ENCODE results near the gene CCDC43. TPM values are rescaled to one million over a fixed set of nuclear protein-coding genes. Genes with fewer than 3 reads are reported as not detected.
"Not testable (repeated sequence)": the region's sequence is repeated elsewhere in the genome, so short reads cannot be mapped to it uniquely, and the experiment has no call there.

The CCDC43 gene
- total and polyA plus RNA-seq, 5 donors: 19.0 to 25.9 (median 23.8) TPM

DNA sequence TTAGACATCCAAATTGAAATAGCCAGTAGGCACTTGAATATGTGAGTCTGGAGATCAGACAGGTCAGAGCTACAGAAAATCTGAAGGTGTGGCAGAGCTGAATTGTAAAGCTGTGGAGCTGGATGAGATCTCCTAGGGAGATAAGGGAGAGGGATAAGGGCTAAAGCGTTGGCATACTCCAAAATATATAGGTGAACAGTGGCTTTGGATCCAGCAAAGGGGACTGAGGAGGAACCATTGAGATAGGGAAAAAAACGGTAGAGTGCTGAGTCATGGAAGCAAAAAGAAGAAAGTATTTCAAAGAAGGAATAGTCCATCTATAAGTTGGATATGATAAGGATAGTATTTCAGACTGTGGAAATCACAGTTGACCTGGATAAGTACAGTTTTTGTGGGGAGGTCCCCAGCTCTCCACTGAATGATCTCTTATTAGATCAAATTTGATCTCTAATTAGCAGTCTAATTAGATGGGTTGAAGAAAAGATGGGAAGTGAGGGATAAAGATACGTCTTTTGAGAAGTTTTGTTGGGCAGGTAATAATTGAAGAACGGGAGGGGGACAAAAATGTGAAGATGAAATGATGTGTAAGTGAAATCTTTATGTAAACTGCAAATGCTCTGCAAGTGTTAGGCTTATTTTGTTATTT is 18.3 kb upstream of the CCDC43 start:
- WGBS: 28% methylated on average over 4 of the region's 4 CpGs
- Histone ChIP-seq H3K4me1 (ENCODE audit: control insufficient read depth, insufficient read depth, low read length) (no peaks in the 10 kb centered on the region), H3K9me3 (ENCODE audit: control insufficient read depth, low read length) (no peaks in the 10 kb centered on the region), H3K27me3 (ENCODE audit: control insufficient read depth, insufficient read depth) (no peaks in the 10 kb centered on the region), H3K4me3 (ENCODE audit: low read length) (peak overlapping the region; percentile 95), H3K27ac (ENCODE audit: low read length) (peak overlapping the region; percentile 90)
- DNase-seq (no peak), ATAC-seq (no peak)
- intact Hi-C loops (cut with DNase I): no loop called here

DNA sequence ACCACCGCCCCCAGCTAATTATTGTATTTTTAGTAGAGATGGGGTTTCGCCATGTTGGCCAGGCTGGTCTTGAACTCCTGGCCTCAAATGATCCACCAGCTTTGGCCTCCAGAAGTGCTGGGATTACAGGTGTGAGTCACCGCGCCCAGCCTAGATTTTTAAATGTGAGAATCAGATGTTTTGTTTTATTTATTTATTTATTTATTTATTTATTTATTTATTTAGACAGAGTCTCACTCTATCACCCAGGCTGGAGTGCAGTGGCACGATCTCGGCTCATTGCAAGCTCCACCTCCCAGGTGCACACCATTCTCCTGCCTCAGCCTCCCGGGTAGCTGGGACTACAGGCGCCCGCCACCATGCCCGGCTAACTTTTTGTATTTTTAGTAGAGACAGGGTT is 10.7 kb upstream of the CCDC43 start:
- intact Hi-C loops (cut with DNase I); H3K9me3 ChIP-seq (ENCODE audit: control insufficient read depth, low read length); H3K4me1 ChIP-seq (ENCODE audit: control insufficient read depth, insufficient read depth, low read length); ATAC-seq; H3K4me3 ChIP-seq (ENCODE audit: low read length); DNase-seq; H3K27ac ChIP-seq (ENCODE audit: low read length); H3K27me3 ChIP-seq (ENCODE audit: control insufficient read depth, insufficient read depth): not testable (repeated sequence)
- WGBS: 89% methylated on average over 10 of the region's 10 CpGs

DNA sequence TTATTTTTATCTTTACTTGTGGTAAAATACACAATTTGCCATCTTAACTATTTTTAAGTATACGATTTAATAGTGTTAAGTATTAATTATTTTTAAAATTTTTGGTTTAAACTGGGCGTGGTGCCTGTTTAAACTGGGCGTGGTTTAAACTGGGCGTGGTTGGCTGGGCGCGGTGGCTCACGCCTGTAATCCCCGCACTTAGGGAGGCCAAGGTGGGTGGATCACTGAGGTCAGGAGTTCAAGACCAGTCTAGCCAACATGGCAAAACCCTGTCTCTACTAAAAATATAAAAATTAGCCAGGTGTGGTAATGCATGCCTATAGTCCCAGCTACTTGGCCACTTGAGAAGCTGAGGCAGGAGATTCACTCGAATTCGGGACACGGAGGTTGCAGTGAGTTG is 4.0 kb upstream of the CCDC43 start:
- Histone ChIP-seq H3K27ac (ENCODE audit: low read length) (no peak overlapping the region), H3K4me3 (ENCODE audit: low read length) (no peak overlapping the region), H3K27me3 (ENCODE audit: control insufficient read depth, insufficient read depth) (no peaks in the 10 kb centered on the region), H3K4me1 (ENCODE audit: control insufficient read depth, insufficient read depth, low read length) (no peaks in the 10 kb centered on the region), H3K9me3 (ENCODE audit: control insufficient read depth, low read length) (no peaks in the 10 kb centered on the region)
- WGBS: 81% methylated on average over 11 of the region's 11 CpGs
- ATAC-seq (no peak), DNase-seq (no peak)
- intact Hi-C loops (cut with DNase I): no loop called here

DNA sequence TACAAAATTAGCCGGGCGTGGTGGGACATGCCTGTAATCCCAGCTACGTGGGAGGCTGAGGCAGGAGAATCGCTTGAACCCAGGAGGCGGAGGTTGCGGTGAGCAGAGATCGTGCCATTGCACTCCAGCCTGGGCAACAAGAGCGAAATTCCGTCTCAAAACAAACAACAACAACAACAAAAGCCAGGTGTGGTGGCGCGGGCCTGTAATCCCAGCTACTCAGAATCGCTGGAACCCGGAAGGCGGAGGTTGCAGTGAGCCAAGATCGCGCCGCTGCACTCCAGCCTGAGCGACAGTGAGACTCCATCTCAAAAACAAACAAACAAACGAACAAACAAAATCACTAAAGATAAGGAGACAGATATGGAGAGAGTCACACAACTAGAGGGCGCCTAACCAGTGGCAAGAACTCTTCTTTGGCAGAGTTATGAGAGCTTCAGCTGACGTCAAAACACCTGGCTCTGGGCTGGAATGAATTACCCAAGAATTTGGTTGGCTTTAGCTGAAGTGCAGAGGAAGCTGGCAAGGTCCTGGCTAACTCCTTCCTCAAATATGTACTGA is 1.2 kb upstream of the CCDC43 start:
- intact Hi-C loops (cut with DNase I): not testable (repeated sequence)

DNA sequence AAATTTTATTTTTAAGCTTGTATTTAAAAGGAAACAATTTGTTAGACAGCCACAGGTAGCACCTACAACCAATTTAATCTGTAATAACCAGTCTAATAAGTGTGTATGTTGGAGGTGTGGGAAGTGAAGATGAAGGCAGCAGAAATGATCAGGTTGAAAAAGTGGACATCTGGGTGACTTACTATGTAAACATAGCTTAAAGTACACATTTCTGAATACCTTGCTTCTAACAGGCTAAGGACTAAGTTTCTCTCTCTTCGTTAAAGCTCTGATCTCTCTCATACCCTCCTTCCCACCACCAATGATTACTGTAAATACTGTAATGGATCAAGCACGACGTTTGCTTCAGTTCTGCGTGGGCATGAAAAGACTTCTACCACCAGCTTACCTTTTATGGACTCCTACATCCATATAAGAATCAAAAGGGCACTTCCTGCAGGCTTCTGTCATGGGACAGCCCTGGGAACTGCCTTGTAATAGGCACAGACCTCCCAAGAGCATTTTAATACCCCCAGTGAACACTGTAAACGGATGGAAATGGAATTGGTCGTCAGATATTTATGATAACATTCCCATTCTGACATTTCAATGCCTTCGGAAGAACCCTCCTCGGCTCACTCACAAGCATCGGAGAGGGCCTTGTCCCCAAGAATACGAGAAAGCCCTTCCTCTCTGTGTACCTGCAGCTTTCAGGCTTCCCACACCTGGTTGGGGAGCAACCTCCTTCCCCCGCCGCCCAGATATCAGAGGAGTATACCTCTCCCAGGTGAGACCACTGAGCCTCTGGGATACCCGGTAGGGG is 700 bp downstream of the CCDC43 start:
- Histone ChIP-seq H3K27me3 (ENCODE audit: control insufficient read depth, insufficient read depth) (no peaks in the 10 kb centered on the region), H3K4me1 (ENCODE audit: control insufficient read depth, insufficient read depth, low read length) (no peaks in the 10 kb centered on the region), H3K27ac (ENCODE audit: low read length) (peak overlapping the region; percentile 38), H3K4me3 (ENCODE audit: low read length) (peak overlapping the region; percentile 68), H3K9me3 (ENCODE audit: control insufficient read depth, low read length) (no peaks in the 10 kb centered on the region)
- 4% methylated on average over 13 of the region's 13 CpGs for WGBS
- peak in 1 of 3 donors; percentile 42 for DNase-seq
- ATAC-seq: no peak
- intact Hi-C loops (cut with DNase I): no loop called here

More for the DNA sequence above, 1.2 kb upstream of the CCDC43 start:
- H3K4me3 ChIP-seq (ENCODE audit: low read length); H3K9me3 ChIP-seq (ENCODE audit: control insufficient read depth, low read length); H3K27ac ChIP-seq (ENCODE audit: low read length); H3K27me3 ChIP-seq (ENCODE audit: control insufficient read depth, insufficient read depth); ATAC-seq; H3K4me1 ChIP-seq (ENCODE audit: control insufficient read depth, insufficient read depth, low read length): not testable (repeated sequence)
- DNase-seq: peak in 1 of 3 donors; percentile 28
- WGBS: 85% methylated on average over 21 of the region's 21 CpGs

DNA sequence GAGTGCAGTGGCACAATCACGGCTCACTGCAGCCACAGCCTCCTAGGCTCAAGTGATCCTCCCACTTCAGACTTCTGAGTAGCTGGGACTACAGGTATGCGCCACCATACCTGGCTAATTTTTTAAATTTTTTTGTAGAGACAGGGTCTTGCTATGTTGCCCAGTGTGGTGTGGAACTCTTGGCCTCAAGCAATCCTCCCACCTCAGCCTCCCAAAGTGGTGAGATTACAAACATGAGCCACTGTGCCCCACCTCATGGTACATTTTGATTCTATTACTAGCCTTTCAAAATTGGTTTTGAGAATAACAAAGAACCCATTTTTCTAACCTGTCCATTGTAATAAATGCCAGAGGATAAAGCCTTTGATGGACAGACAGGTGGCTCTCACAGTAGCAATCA is 1.4 kb downstream of the CCDC43 start:
- H3K4me3 ChIP-seq (ENCODE audit: low read length): no peak overlapping the region
- intact Hi-C loops (cut with DNase I): no loop called here
- no peak overlapping the region for H3K27ac ChIP-seq (ENCODE audit: low read length)
- 85% methylated on average over 2 of the region's 2 CpGs for WGBS
- no peaks in the 10 kb centered on the region for H3K9me3 ChIP-seq (ENCODE audit: control insufficient read depth, low read length)
- no peak for ATAC-seq
- no peaks in the 10 kb centered on the region for H3K27me3 ChIP-seq (ENCODE audit: control insufficient read depth, insufficient read depth)
- DNase-seq: peak in 1 of 3 donors; percentile 28
- no peaks in the 10 kb centered on the region for H3K4me1 ChIP-seq (ENCODE audit: control insufficient read depth, insufficient read depth, low read length)

DNA sequence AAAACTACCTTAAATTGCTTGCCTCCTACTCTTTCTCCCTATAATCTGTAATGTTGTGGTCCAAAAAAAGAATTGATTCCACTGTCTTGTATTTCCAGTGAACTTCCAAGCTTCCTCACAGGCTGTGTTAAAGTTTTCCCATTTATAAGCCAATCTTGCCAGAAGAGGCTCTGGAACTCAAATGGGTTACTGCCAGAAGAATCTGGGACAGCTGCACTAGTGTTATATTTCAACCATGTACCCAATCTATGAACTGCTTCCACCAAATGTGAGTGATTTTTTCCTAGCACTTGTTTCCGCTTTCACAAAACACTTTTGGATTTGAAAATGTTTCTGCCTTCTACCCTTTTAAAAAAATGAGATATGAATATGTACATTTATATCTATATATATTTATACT is 1.8 kb downstream of the CCDC43 start:
- WGBS: 79% methylated on average over 1 of the region's 1 CpG
- Histone ChIP-seq H3K9me3 (ENCODE audit: control insufficient read depth, low read length) (no peaks in the 10 kb centered on the region), H3K4me3 (ENCODE audit: low read length) (no peak overlapping the region), H3K4me1 (ENCODE audit: control insufficient read depth, insufficient read depth, low read length) (no peaks in the 10 kb centered on the region), H3K27me3 (ENCODE audit: control insufficient read depth, insufficient read depth) (no peaks in the 10 kb centered on the region), H3K27ac (ENCODE audit: low read length) (no peak overlapping the region)
- intact Hi-C loops (cut with DNase I): no loop called here
- DNase-seq: no peak
- no peak for ATAC-seq

DNA sequence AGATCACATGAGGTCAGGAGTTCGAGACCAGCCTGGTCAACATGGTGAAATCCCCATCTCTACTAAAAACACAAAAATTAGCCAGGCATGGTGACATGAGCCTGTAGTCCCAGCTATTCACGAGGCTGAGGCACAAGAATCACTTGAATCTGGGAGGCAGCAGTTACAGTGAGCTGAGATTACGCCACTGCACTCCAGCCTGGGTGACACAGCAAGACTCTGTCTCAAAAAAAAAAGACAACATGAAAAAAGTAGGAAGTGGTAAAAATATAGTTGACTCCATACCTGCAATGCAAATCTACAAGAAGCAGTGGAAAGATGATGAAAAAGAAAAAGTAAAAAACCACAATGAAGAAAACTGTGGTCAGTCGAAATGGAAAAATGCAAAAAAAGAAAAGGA is 6.3 kb downstream of the CCDC43 start:
- WGBS: 88% methylated on average over 4 of the region's 4 CpGs
- ATAC-seq; H3K9me3 ChIP-seq (ENCODE audit: control insufficient read depth, low read length); DNase-seq; H3K27me3 ChIP-seq (ENCODE audit: control insufficient read depth, insufficient read depth); H3K4me3 ChIP-seq (ENCODE audit: low read length); intact Hi-C loops (cut with DNase I); H3K27ac ChIP-seq (ENCODE audit: low read length); H3K4me1 ChIP-seq (ENCODE audit: control insufficient read depth, insufficient read depth, low read length): not testable (repeated sequence)

DNA sequence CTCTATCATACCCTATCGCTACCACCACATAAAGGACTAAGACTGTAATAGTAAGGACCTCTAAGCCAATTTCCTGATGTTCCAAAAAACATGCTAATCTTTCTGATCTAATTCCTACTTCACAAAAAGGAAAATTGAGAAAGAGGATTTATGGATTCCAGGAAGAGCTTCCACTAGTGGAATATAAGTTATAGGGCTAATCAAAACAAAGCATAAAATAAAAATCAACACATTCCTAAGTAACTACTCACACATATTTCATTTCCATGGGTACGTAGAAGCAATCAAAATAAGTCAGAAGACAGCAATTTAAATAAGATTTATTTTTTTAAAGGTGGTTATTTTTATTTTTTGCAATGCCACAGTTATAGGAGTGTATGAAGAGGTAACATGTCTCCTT is 12.4 kb downstream of the CCDC43 start:
- no peaks in the 10 kb centered on the region for H3K4me1 ChIP-seq (ENCODE audit: control insufficient read depth, insufficient read depth, low read length)
- H3K9me3 ChIP-seq (ENCODE audit: control insufficient read depth, low read length): no peaks in the 10 kb centered on the region
- DNase-seq: no peak
- no peak overlapping the region for H3K27ac ChIP-seq (ENCODE audit: low read length)
- no peak overlapping the region for H3K4me3 ChIP-seq (ENCODE audit: low read length)
- ATAC-seq: no peak
- intact Hi-C loops (cut with DNase I): no loop called here
- 86% methylated on average over 2 of the region's 2 CpGs for WGBS
- H3K27me3 ChIP-seq (ENCODE audit: control insufficient read depth, insufficient read depth): no peaks in the 10 kb centered on the region

DNA sequence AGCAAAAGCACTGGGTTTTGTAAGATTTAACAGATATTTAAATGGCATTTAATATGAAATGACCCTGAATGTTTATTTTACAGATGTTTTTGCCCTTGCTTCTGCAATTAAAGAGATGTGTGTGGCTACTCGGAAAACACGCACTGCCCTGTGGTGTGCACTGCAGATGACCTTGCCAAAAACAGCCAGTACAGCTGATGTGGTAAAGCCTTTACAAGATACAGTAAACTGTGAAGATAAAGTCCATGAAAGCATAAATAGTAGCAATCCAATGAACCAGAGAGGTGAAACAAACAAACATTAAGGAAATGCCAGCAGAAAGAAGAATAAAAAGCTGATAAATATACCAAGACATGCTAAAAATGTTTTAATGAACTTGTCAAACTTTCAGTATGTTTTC is 15.7 kb downstream of the CCDC43 start:
- ATAC-seq (no peak), DNase-seq (no peak)
- H3K4me3 ChIP-seq (ENCODE audit: low read length): no peak overlapping the region
- H3K27ac ChIP-seq (ENCODE audit: low read length): no peak overlapping the region
- H3K4me1 ChIP-seq (ENCODE audit: control insufficient read depth, insufficient read depth, low read length): no peaks in the 10 kb centered on the region
- H3K9me3 ChIP-seq (ENCODE audit: control insufficient read depth, low read length): no peaks in the 10 kb centered on the region
- WGBS: 79% methylated on average over 2 of the region's 2 CpGs
- H3K27me3 ChIP-seq (ENCODE audit: control insufficient read depth, insufficient read depth): no peaks in the 10 kb centered on the region
- intact Hi-C loops (cut with DNase I): no loop called here

DNA sequence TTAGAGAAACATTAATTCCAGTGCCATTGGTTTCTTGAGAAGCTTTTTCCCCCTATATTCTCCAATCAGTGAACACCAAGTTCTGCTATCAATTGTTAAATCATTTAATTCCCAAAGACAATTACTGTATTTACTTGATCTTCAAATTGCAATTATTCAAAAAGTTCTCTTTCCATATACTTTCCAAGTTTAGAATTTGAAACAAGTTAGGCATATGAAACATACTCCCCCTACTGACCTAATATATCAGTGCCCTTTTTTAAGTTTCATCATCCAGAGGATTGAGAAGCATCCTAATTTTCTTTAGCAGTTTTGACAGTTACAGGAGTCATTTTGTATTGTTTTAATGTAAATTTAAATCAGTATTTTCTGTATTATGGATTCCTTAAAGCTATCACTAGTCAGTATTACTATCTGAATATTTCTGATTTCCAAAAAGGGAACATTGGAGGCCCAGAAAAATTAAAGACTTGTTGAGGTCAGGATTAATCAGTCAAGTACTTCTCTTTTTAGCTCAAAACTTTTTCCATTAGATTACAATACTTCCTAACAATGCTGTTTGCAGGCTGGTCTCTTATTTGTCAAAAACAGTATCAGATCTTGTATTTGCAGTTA is 17.0 kb downstream of the CCDC43 start:
- Histone ChIP-seq H3K9me3 (ENCODE audit: control insufficient read depth, low read length) (no peaks in the 10 kb centered on the region), H3K27ac (ENCODE audit: low read length) (no peak overlapping the region), H3K27me3 (ENCODE audit: control insufficient read depth, insufficient read depth) (no peaks in the 10 kb centered on the region), H3K4me1 (ENCODE audit: control insufficient read depth, insufficient read depth, low read length) (no peaks in the 10 kb centered on the region), H3K4me3 (ENCODE audit: low read length) (no peak overlapping the region)
- intact Hi-C loops (cut with DNase I): no loop called here
- ATAC-seq: no peak
- DNase-seq: no peak

All from right cardiac atrium (tissue), 5 donors.